Lower leg skin (tissue), 3 donors: Measurements from ENCODE around the gene KCNMA1.

Source experiments
- CTCF ChIP-seq, 3 donors: fragments of 450-650 bp; IDR thresholded peaks; one replicate each; pipeline ENCODE4 v1.5.1; 2016; ENCODE audit warnings: antibody characterized with exemption in 3 of 3, mild to moderate bottlenecking in 3 of 3, moderate library complexity in 2 of 3
- POLR2A ChIP-seq, 2 donors: fragments of 450-650 bp; IDR thresholded peaks; one replicate each; pipeline ENCODE4 v1.6.1; 2016 to 2017; ENCODE audit warnings: antibody characterized with exemption in 2 of 2, mild to moderate bottlenecking in 1 of 2, moderate library complexity in 1 of 2

GRCh38 chr10:77492368-77492994 lies 145.1 kb downstream of the KCNMA1 start:
- TF ChIP-seq CTCF (IDR thresholded peaks at IDR 0.05) = no peak
- TF ChIP-seq POLR2A (IDR thresholded peaks at IDR 0.05) = no peak
